Skin epidermis (tissue), 12 donors: Measurements from ENCODE around the gene CELF4.

ENCODE experiments used
- H3K27ac ChIP-seq, 21 experiments: fragments of 200-600 bp; sonication (generic) in 11 of 21; one replicate each; pipeline ENCODE4 v1.5.0; 2020; ENCODE audit warnings: mild to moderate bottlenecking in 3 of 21, inconsistent platforms in 2 of 21, moderate library complexity in 2 of 21
- H3K4me3 ChIP-seq, 7 experiments: fragments of 200-600 bp; sonication (generic) in 2 of 7; one replicate each; pipeline ENCODE4 v1.5.0; 2020; ENCODE audit warnings: inconsistent platforms in 2 of 7, mild to moderate bottlenecking in 2 of 7, moderate library complexity in 1 of 7

CELF4 gene

DNA sequence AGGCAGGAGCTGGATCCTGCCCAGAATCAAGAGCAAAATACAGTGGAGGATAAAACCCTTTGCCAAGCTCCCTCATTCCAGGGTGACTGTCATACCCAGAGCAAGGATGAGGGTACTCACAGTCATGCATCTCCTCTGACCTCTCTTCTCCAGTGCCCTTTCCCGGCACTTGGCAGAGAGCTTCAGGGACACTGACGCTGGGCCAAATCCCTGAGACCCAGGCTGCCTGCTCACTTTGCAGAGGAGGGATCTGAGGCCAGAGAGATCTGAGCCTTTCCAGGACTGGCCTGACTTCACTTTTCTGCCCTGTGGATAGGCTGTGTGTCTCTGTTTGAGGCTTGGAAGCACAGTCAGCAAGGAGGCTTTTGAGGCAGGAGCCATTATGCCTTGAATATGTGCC, 330.0 kb downstream of the CELF4 start:
- H3K4me3 ChIP-seq: no peak overlapping the region
- no peak overlapping the region for H3K27ac ChIP-seq

DNA sequence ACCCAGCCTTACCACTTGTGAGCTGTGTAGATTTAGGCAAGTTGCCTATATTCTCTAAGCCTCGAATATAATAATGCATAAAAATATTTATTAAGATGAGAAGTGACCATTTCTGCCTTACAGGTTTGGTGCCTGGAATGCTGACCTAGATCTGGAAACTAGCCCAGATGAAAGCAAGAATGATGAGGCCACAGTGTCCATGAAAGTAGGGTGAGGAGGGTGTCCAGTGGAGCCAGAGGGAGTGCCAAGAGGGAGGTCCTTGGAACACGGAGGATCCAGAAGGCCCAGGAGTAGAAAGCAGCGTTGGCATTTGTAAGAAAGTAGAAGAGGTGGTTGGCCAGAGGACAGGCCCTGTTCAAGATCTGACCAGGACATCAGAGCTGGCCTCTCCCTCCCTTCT, 334.3 kb downstream of the CELF4 start:
- no peak overlapping the region for H3K27ac ChIP-seq
- H3K4me3 ChIP-seq: no peak overlapping the region

DNA sequence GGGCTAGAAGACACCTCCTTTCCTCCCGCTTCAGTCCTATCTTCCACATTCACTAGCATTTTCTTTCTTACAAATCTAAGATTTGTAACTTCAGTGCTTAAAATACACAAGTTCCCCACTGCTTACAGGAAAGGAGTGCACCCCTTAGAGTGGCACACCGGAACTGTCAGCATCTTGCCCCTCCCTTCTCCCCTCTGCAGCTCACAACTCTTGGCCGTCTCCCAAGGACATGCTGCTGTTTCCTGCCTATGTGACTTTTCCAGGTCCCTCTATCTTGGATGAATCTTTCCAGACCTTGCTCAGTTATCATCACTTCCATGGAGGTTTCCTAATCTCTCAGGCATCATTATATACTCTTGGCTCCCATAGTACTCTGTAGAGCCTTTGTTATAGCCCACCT, 334.8 kb downstream of the CELF4 start:
- no peak overlapping the region for H3K27ac ChIP-seq

DNA sequence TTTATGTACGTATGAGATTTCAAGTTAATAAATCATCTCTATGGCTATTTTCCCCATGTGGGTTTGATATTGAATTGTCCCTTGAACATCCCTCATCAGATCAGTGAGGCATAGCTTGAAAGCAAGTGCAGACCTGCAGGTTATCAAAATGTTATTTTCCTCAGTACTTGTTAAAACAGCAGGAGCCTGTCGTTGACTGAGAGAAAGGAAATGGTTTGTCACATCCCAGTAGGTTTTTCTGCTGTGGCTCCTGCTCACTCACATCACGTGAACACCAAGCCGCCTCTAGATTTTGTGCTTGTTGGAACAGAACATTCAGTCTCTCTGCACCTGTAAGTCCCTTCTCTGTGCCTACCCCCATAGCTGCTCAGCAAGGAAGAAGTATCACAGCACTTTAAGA, 340.3 kb downstream of the CELF4 start:
- Histone ChIP-seq H3K27ac (no peak overlapping the region), H3K4me3 (no peak overlapping the region)

More for the DNA sequence above, 334.8 kb downstream of the CELF4 start:
- H3K4me3 ChIP-seq: no peak overlapping the region

DNA sequence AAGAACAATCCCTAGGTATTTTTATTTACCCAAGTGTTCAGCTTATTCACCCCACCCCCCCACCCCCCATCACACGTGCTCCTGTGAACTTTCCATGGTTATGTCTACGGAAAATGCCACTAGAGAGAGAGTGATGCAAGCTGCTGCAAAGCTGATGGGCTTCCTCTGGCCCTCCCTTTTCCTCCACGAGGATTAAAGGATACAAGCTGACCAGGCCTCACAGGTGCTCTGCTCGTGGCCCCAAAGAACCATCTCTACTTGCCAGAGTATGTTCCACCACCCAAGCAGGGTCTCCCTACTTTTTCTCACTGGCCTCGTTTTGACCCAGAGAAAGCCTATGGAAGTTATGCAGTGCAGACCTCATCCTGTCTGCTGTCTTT, 342.6 kb downstream of the CELF4 start:
- no peak overlapping the region for H3K4me3 ChIP-seq
- no peak overlapping the region for H3K27ac ChIP-seq

DNA sequence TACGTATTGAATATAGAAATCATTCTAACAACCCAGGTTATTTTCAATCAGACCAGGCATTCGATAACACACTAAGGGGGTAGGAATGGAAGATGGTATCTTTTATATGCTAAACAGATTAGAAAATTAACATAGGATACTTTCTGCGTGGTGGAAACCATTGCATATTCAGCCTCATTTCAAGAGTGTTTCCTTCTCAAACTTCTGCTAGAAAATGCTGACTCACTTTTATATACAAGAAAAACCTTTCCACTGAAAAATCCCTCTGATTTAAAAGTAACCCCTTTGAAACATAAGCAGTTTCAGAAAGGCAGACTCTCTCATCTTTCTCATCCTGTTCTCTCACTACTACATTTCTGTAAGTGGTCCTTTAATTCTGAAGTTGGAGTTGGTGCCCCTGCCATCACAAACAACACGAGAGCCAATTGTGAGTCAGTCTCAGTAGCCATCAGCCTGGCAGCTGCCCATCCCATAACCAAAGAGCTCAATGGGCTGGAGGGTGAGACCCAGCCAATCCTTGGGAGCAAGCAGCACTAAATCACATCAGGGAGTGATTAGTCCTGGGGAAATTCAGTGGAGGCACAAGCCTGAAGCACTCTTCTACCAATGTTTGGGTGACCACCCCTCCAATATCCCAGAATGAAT, 343.1 kb downstream of the CELF4 start:
- H3K4me3 ChIP-seq: no peak overlapping the region
- H3K27ac ChIP-seq: no peak overlapping the region

DNA sequence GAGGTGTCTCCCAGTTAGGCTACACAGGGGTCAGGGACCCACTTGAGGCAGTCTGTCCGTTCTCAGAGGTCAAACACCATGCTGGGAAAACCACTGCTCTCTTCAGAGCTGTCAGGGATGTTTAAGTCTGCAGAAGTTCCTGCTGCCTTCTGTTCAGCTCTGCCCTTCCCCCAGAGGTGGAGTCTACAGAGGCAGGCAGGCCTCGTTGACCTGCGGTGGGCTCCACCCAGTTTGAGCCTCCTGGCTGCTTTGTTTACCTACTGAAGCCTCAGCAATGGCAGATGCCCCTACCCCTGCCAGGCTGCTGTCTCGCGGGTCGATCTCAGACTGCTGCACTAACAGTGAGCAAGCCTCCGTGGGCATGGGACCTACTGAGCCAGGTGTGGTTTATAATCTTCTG, 346.3 kb downstream of the CELF4 start:
- H3K27ac ChIP-seq: no peak overlapping the region

DNA sequence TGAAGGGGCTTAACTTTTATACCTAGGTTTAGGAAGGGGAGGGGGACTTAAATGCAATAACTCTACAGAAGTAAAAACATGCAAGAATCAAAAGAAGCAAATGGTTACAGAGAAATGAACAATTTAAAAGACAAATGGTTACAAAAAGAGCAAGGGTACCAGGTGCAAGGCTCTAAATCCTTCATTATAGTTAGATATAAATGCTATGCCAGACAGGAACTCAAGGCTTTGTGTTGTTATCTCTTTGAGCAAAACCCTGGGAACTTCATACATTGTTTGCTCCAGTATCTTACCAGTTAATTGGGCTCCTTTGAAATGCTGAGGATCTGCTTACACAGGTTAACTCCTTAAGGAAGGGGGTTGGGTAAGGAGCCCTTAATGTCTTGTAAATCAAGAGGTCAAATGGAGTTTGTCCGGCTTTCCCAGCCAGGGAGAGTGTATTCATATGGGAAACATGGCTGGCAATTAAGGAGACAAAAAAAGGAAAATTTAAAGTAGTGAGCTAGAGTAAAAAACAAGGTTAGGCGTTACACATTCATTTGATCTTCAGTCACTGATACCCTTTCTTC, 347.5 kb downstream of the CELF4 start:
- H3K27ac ChIP-seq: no peak overlapping the region

More for the DNA sequence above, 346.3 kb downstream of the CELF4 start:
- H3K4me3 ChIP-seq: no peak overlapping the region

DNA sequence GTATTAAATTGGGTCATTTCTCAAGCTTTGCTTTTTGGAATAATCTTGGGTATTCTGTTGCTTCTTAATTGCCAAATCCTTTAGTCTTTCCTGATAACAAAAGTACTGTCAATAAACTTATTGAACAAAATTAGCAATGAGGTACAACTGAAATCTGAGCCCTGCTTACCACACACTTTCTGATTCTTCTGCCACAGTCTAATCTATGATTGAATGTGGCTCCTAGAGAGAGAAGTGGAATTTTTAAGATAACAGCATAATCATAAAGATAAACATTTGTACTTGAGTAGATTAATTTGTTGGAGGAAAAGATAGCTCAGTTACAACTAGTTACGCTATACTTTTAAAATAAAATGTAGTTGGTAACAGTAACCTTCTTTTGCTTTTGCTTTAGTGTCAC, 354.8 kb downstream of the CELF4 start:
- no peak overlapping the region for H3K4me3 ChIP-seq
- no peak overlapping the region for H3K27ac ChIP-seq

More for the DNA sequence above, 347.5 kb downstream of the CELF4 start:
- H3K4me3 ChIP-seq: no peak overlapping the region

DNA sequence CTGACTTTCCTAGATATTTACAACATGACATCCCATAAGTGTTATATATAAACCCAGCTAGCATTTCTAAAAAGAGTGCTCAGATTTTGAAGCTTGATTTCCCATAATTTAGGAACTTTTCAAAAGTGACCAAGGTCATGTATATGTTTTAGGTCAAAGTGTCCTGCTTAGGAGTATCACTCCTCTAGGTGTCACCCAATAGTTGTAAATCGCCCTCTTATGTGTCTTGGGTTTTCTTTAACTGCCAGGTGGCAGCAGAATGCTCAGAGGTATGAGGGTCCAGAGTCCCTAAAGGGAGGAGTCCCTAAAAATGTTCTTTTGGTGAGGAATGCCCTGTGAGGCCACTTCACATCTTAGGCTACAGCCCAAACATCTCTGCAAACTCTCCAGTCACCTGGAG, 358.3 kb downstream of the CELF4 start:
- no peak overlapping the region for H3K4me3 ChIP-seq
- H3K27ac ChIP-seq: no peak overlapping the region

DNA sequence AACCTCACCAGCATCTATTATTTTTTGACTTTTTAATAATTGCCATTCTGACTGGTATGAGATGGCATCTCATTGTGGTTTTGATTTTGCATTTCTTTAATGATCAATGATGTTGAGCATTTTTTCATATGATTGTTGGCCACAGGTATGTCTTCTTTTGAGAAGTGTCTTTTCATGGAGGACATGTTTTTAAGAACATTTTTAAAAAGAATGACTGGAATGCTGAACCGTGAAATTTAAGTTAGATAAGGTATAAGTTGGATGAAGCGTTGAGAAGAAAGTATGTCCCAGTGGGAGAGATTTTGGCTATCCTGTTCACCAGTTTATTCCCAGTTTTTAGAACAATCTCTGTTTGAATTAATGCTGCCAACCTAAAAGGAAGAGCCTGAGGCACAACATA, 365.9 kb downstream of the CELF4 start:
- no peak overlapping the region for H3K27ac ChIP-seq
- H3K4me3 ChIP-seq: no peak overlapping the region
